GM12878 (cell line): ENCODE measurements around the gene OLIG2. TPM values are rescaled to one million over a fixed set of nuclear protein-coding genes. Genes with fewer than 3 reads are reported as not detected.

Experiments
- ATAC-seq: fragments of 200-7000 bp; cut with Tn5 transposase; 3 replicates; pipeline ENCODE4 v1.9.1; 2020; ENCODE audit warnings: mild to moderate bottlenecking, moderate library complexity
- BruUV-seq: library from RNA; stranded (reverse); fragments of 400-500 nt; replicated peaks from 2 replicates; lab custom pipeline; 2021; lab: Mats Ljungman, UMichigan
- CTCF ChIA-PET: fragments of 300-600 bp; sonication (Branson Sonifier 250); formaldehyde crosslinking; extraction: SDS; loops from one replicate; lab custom pipeline; 2021; ENCODE audit warnings: inconsistent platforms; lab: Yijun Ruan, JAX
- POLR2A ChIA-PET: fragments of 350-600 bp; formaldehyde crosslinking; extraction: SDS; loops from one replicate; lab custom pipeline; 2021; ENCODE audit warnings: inconsistent platforms; lab: Charles Lee
- RAD21 ChIA-PET: fragments of 300-600 bp; sonication (Branson Sonifier 250); formaldehyde crosslinking; loops from one replicate; lab custom pipeline; 2023; ENCODE audit warnings: antibody characterized with exemption; ENCODE audit not compliant: unreplicated experiment; lab: Charles Lee
- SMC1A ChIA-PET: fragments of 300-600 bp; sonication (Branson Sonifier 250); formaldehyde crosslinking; loops from one replicate; lab custom pipeline; 2023; ENCODE audit not compliant: unreplicated experiment, uncharacterized antibody; lab: Charles Lee
- DNase-seq: peaks from one replicate; pipeline ENCODE4 v3.0.0-alpha.2; 2011; ENCODE audit warnings: low read depth, low spot score
- FAIRE-seq: peaks from 3 replicates; lab custom pipeline; 2011; peaks lifted over from hg19 to GRCh38; lab: Jason Lieb, UNC
- H2AFZ ChIP-seq: 2 replicates; pipeline ENCODE4 v1.6.0; 2011; ENCODE audit warnings: low read depth, low read length, control low read depth; ENCODE audit not compliant: control insufficient read depth
- H3K27ac ChIP-seq: 2 replicates; pipeline ENCODE4 v1.5.1; 2011; ENCODE audit warnings: control low read depth; ENCODE audit not compliant: control insufficient read depth, insufficient read depth
- H3K27me3 ChIP-seq, 2 experiments: replicated peaks in 1 of 2; 2 replicates each; pipeline versions ENCODE4 v1.6.0 to v1.6.1; 2011; ENCODE audit warnings: low read length in 1 of 2; ENCODE audit not compliant: control insufficient read depth in 2 of 2, insufficient read depth in 2 of 2
- H3K36me3 ChIP-seq, 2 experiments: 2 replicates each; pipeline ENCODE4 v1.5.1; 2011; ENCODE audit warnings: low read length in 1 of 2; ENCODE audit not compliant: control insufficient read depth in 2 of 2, insufficient read depth in 2 of 2
- H3K4me1 ChIP-seq: 2 replicates; pipeline ENCODE4 v1.6.1; 2011; ENCODE audit warnings: mild to moderate bottlenecking, low read length, moderate library complexity, mixed read lengths; ENCODE audit not compliant: control insufficient read depth, insufficient read depth
- H3K4me2 ChIP-seq: 2 replicates; pipeline ENCODE4 v1.6.0; 2011; ENCODE audit warnings: control low read depth; ENCODE audit not compliant: control insufficient read depth, insufficient read depth
- H3K4me3 ChIP-seq: fragments of 200-600 bp; sonication (generic); 2 replicates; pipeline ENCODE4 v1.5.1; 2016
- H3K79me2 ChIP-seq: 2 replicates; pipeline ENCODE4 v1.6.0; 2011; ENCODE audit warnings: low read length; ENCODE audit not compliant: control insufficient read depth, insufficient read depth
- H3K9ac ChIP-seq: 2 replicates; pipeline ENCODE4 v1.8.0; 2011; ENCODE audit warnings: low read length, control low read depth, mixed read lengths; ENCODE audit not compliant: control insufficient read depth, insufficient read depth
- H3K9me3 ChIP-seq: replicated peaks from 3 replicates; pipeline ENCODE4 v1.5.1; 2011; ENCODE audit warnings: mild to moderate bottlenecking, low read length; ENCODE audit not compliant: control insufficient read depth, insufficient read depth
- H4K20me1 ChIP-seq: 2 replicates; pipeline ENCODE4 v1.6.0; 2011; ENCODE audit not compliant: control insufficient read depth, insufficient read depth
- EP300 ChIP-seq, 2 experiments: fragments of 150-350 bp in 1 of 2; IDR thresholded peaks; 2 replicates each; pipeline ENCODE4 v1.6.1; 2011 to 2012; ENCODE audit warnings: low read depth in 2 of 2, low read length in 2 of 2, borderline replicate concordance in 1 of 2, improper control_type of control experiment in 1 of 2, inconsistent platforms in 1 of 2; ENCODE audit not compliant: control insufficient read depth in 1 of 2
- ESRRA ChIP-seq: IDR thresholded peaks from 2 replicates; pipeline ENCODE4 v1.6.1; 2012; ENCODE audit warnings: mild to moderate bottlenecking, low read length, improper control_type of control experiment
- GATAD2B ChIP-seq: fragments of 450-650 bp; conservative IDR thresholded peaks from 2 replicates; pipeline ENCODE4 v1.6.1; 2017; ENCODE audit warnings: low read depth, mild to moderate bottlenecking, moderate library complexity
- HCFC1 ChIP-seq: fragments of 150-350 bp; IDR thresholded peaks from 2 replicates; pipeline ENCODE4 v1.6.1; 2014; ENCODE audit warnings: low read length
- IKZF2 ChIP-seq, 2 experiments: fragments of 450-650 bp; IDR thresholded peaks; 2 replicates each; pipeline ENCODE4 v1.6.1; 2017; ENCODE audit warnings: mild to moderate bottlenecking in 2 of 2, moderate library complexity in 2 of 2
- IRF4 ChIP-seq: IDR thresholded peaks from 2 replicates; pipeline ENCODE4 v1.6.1; 2011; ENCODE audit warnings: low read depth, low read length
- MTA3 ChIP-seq: IDR thresholded peaks from 2 replicates; pipeline ENCODE4 v1.6.1; 2012; ENCODE audit warnings: low read length, inconsistent platforms, borderline replicate concordance
- MYB ChIP-seq: fragments of 150-350 bp; IDR thresholded peaks from 2 replicates; pipeline ENCODE4 v1.6.1; 2014; ENCODE audit warnings: mild to moderate bottlenecking, low read depth, low read length, borderline replicate concordance
- NFXL1 ChIP-seq: fragments of 450-650 bp; IDR thresholded peaks from 2 replicates; pipeline ENCODE4 v1.6.1; 2017; ENCODE audit warnings: antibody characterized with exemption, mild to moderate bottlenecking, borderline replicate concordance
- NR2C1 ChIP-seq: fragments of 450-650 bp; IDR thresholded peaks from 2 replicates; pipeline ENCODE4 v1.6.1; 2017; ENCODE audit warnings: antibody characterized with exemption, mild to moderate bottlenecking, moderate library complexity
- PAX5 ChIP-seq: IDR thresholded peaks from 2 replicates; pipeline ENCODE4 v1.6.1; 2011; ENCODE audit warnings: low read depth, low read length, borderline replicate concordance
- POLR2AphosphoS5 ChIP-seq: IDR thresholded peaks from 2 replicates; pipeline ENCODE4 v1.6.1; 2011; ENCODE audit warnings: mild to moderate bottlenecking, low read length, inconsistent platforms
- SUZ12 ChIP-seq: fragments of 200-600 bp; sonication (generic); IDR thresholded peaks from one replicate; pipeline ENCODE4 v1.6.1; 2018; ENCODE audit warnings: antibody characterized with exemption, mild to moderate bottlenecking; ENCODE audit not compliant: unreplicated experiment
- ZNF207 ChIP-seq: fragments of 450-650 bp; IDR thresholded peaks from 2 replicates; pipeline ENCODE4 v1.6.1; 2014; ENCODE audit warnings: antibody characterized with exemption, mild to moderate bottlenecking, borderline replicate concordance
- WGBS: methylation state at CpG from one replicate; pipeline ENCODE4 v1.1.6; 2016; ENCODE audit warnings: low lambda C conversion rate; ENCODE audit not compliant: insufficient replicate concordance, insufficient coverage; ENCODE audit errors: missing lambda C conversion rate; 5-methylcytosine and 5-hydroxymethylcytosine counted together
- in situ Hi-C: fragments of 300-500 bp; cut with MboI; formaldehyde crosslinking; loops from 9 replicates; pipeline ENCODE4 v1.14.3; 2018; ENCODE audit warnings: mixed read lengths
- intact Hi-C: fragments of 100-400 bp; cut with micrococcal nuclease; formaldehyde crosslinking; loops from one replicate; pipeline ENCODE4 v1.14.2; 2022; ENCODE audit not compliant: unreplicated experiment
- polyA plus RNA-seq, 11 experiments: library from polyadenylated mRNA; depleted of rRNA in 4 of 11; unstranded in 6 of 11; stranded (reverse) in 5 of 11; fragments of >200 nt; fragmentation: Nextera tagmentation in 4 of 11; fragmentation: Illumina TruSeq in 1 of 11; extraction: Ambion mirVana in 4 of 11; extraction: Trizol in 1 of 11; gene quantifications; 1 replicate in 1 of 11; 2 replicates in 10 of 11; pipeline versions ENCODE4 v1.2.1 to v1.2.3, GENCODE V29; 2011 to 2016; ENCODE audit warnings: inconsistent platforms in 2 of 11, missing spikeins in 2 of 11, low read depth in 1 of 11
- total RNA-seq, 4 experiments: library from RNA; depleted of rRNA in 3 of 4; stranded (reverse); fragments of >200 nt in 3 of 4; fragmentation: Illumina TruSeq in 1 of 4; extraction: Trizol in 1 of 4; gene quantifications; 2 replicates each; pipeline versions ENCODE4 v1.2.1 to v1.2.3, GENCODE V29; 2013 to 2021

Gene OLIG2
- total and polyA plus RNA-seq, 10 of the 15 experiments (the other 5 are each of a cell fraction or from before 2014, with no cell fraction given) = not detected

DNA sequence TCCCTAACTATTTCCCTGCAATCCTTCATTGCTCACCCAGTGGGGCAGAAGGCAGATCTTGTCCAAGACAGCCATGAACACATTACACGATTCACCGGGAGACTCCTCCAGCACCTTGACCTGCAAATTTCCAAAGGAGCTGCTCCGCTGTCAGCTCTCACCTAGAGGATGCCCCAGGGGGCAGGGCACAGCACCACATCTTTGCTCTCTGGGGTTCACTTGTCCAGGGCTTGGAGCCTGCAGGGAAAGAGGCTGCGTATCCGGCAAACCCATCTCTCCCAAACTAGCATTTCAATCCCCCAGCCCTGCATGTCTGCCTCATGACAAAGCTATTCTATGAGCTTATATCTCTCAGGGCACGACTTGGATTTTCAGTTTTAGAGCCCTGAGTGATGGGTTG, 35.1 kb upstream of the OLIG2 start (continued):
- TF ChIP-seq PAX5 = no peak
- no peak for TF ChIP-seq HCFC1
- TF ChIP-seq ZNF207 = no peak
- no peak for TF ChIP-seq NFXL1
- TF ChIP-seq ESRRA = no peak

DNA sequence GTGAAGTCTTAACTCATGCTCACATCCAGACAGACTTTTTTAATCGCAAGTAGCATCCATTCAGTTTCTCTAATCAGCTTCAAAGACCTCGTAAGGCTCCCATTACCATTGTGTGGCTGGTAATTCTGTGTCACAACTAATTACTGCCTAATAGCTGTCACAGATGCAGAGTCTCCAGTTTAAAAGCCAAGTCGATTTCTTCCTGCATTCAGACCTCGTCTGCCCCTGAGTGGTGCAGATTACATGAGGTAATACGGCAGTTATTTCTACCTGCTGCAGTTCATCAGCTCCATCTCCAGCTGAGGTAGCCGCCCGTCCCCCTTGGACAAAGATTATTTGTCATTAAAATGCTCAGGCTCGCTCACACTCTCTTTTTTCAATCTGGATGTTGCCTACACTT, 34.4 kb upstream of the OLIG2 start:
- no peak overlapping the region for H2AFZ ChIP-seq
- no peaks in the 10 kb centered on the region for H4K20me1 ChIP-seq
- no peaks in the 10 kb centered on the region for H3K4me1 ChIP-seq
- H3K36me3 ChIP-seq = no peaks in the 10 kb centered on the region
- H3K9ac ChIP-seq = no peak overlapping the region
- ChIA-PET SMC1A (interaction anchor here (1.2 to 1.5 kb wide), 3 partner anchors 69 to 206 kb away, joined by 3 read pairs; no protein-coding TSS in a partner anchor), RAD21 (interaction anchor here (1.1 to 1.8 kb wide), 2 partner anchors 68 to 206 kb away, joined by 3 to 7 read pairs; no protein-coding TSS in a partner anchor), POLR2A (no interaction called here), CTCF (interaction anchor here (0.6 to 1.6 kb wide), 5 partner anchors 10 to 692 kb away, joined by 3 to 5 read pairs (median 4); no protein-coding TSS in a partner anchor)
- TF ChIP-seq MTA3 (no peak), MYB (no peak), IRF4 (no peak), EP300 (IDR thresholded peaks at IDR 0.05; ENCODE audit: borderline replicate concordance in 1 of 2, control insufficient read depth in 1 of 2, low read depth in 2 of 2, low read length in 2 of 2) (no peak), NR2C1 (no peak), IKZF2 (IDR thresholded peaks at IDR 0.05) (no peak), SUZ12 (no peak), ESRRA (no peak), GATAD2B (no peak), POLR2AphosphoS5 (no peak)
- DNase-seq (no peak), FAIRE-seq (no peak), ATAC-seq (no peak)
- no peak overlapping the region for H3K4me3 ChIP-seq
- intact Hi-C loops (no loop called here), in situ Hi-C loops (no loop called here)
- peaks cover 0 to 2% of the 10 kb centered on the region in 2 experiments; a peak in 3 of 4 replicates for H3K27me3 ChIP-seq
- no peaks in the 10 kb centered on the region for H3K9me3 ChIP-seq
- no peak overlapping the region for H3K4me2 ChIP-seq
- BruUV-seq = no TSS peak
- no peak overlapping the region for H3K27ac ChIP-seq
- WGBS = 29% methylated on average over 8 of the region's 8 CpGs
- no peaks in the 10 kb centered on the region for H3K79me2 ChIP-seq
